Vagina (tissue), 2 donors: Measurements from ENCODE around the gene CCDC158.

Source experiments
- CTCF ChIP-seq, 3 experiments: fragments of 450-650 bp in 2 of 3; fragments of 200-600 bp in 1 of 3; sonication (generic) in 1 of 3; IDR thresholded peaks; one replicate each; pipeline ENCODE4 v1.5.1; 2017 to 2019; ENCODE audit warnings: antibody characterized with exemption in 3 of 3, mild to moderate bottlenecking in 2 of 3, moderate library complexity in 2 of 3
- POLR2A ChIP-seq, 2 donors: fragments of 450-650 bp; IDR thresholded peaks; one replicate each; pipeline ENCODE4 v1.6.1; 2017; ENCODE audit warnings: antibody characterized with exemption in 2 of 2, mild to moderate bottlenecking in 2 of 2, moderate library complexity in 2 of 2
- POLR2AphosphoS5 ChIP-seq, 2 donors: sonication (generic); formaldehyde crosslinking; IDR thresholded peaks; one replicate each; pipeline ENCODE4 v1.9.0; 2017; ENCODE audit warnings: antibody characterized with exemption in 2 of 2, mild to moderate bottlenecking in 2 of 2, low read depth in 1 of 2; ENCODE audit not compliant: insufficient read depth in 1 of 2

DNA sequence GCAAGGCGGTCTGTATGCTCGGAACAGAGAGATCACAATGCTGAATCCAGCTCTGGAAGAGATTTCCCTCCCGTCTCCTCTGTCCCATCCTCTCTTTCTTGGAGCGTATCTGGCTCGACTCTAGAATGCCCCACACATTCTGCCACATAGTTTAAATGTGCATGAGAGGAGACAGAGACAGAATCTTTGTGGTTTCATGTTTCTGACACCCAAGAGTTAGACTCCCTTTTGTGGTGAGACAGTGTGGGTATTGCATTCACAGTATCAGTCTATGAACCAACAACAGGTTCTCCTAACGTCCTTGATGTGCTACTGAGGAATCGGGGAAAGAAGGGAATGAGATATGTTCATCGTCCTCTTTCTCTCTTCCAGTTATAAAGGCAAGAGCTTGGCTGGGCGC lies 144.1 kb downstream of the CCDC158 start:
- TF ChIP-seq CTCF (IDR thresholded peaks at IDR 0.05): no peak
- no peak for TF ChIP-seq POLR2A (IDR thresholded peaks at IDR 0.05)
- TF ChIP-seq POLR2AphosphoS5 (IDR thresholded peaks at IDR 0.05; ENCODE audit: insufficient read depth in 1 of 2, low read depth in 1 of 2): no peak
